ENCODE data around the gene EAF1. TPM values are rescaled to one million over a fixed set of nuclear protein-coding genes. Genes with fewer than 3 reads are reported as not detected.

The EAF1 gene
- total and polyA plus RNA-seq, 2 of the 8 experiments (the other 6 are each of a cell fraction or from before 2014, with no cell fraction given) = 13.9 to 26.8 TPM

DNA sequence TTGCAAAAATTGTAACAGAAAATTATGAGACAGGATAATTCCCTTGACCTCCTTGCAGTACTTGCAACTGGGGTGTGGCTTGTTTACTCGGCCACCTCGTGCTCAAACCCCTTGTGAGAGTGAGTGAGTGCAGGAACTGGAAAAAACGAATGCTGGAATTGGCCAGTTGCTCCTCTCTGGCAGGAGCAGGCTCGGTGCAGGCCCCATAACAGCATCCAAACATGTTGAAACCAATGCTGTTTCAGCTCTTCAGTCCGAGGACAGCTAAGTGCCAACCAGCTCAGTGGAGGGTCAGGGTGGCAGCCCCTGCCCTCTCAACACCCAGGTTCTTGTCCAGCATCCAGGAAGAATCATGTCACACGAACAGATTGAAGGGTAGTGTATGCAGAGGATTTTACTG is 36.9 kb upstream of the EAF1 start (continued):
- no peak for TF ChIP-seq CBX5 (IDR thresholded peaks at IDR 0.05; ENCODE audit: low read depth, low read length)

Measured in H1 (cell line).